Endothelial cell of umbilical vein (primary cell): ENCODE results near the gene COQ2. TPM values are rescaled to one million over a fixed set of nuclear protein-coding genes. Genes with fewer than 3 reads are reported as not detected.
"Not testable (repeated sequence)": the region's sequence is repeated elsewhere in the genome, so short reads cannot be mapped to it uniquely, and the experiment has no call there.

ENCODE experiments used
- BruUV-seq: library from RNA; stranded (reverse); fragments of 400-500 nt; replicated peaks from 2 replicates; lab custom pipeline; 2021; lab: Mats Ljungman, UMichigan
- CTCF ChIA-PET: fragments of 300-600, 350-600 bp; sonication (Branson Sonifier 250); formaldehyde crosslinking; loops from one replicate; lab custom pipeline; 2021; ENCODE audit warnings: antibody characterized with exemption, inconsistent platforms; lab: Charles Lee
- POLR2A ChIA-PET: fragments of 300-600, 350-600 bp; sonication (Branson Sonifier 250); formaldehyde crosslinking; loops from one replicate; lab custom pipeline; 2021; ENCODE audit warnings: antibody characterized with exemption, inconsistent platforms; lab: Charles Lee
- DNase-seq: peaks from one replicate; pipeline ENCODE4 v3.0.0-alpha.2; 2011; ENCODE audit warnings: low read depth, low spot score
- FAIRE-seq: peaks from 2 replicates; lab custom pipeline; 2011; peaks lifted over from hg19 to GRCh38; lab: Jason Lieb, UNC
- H2AFZ ChIP-seq: 2 replicates; pipeline ENCODE4 v1.6.0; 2012; ENCODE audit warnings: low read depth, low read length, control low read depth, inconsistent platforms
- H3K27ac ChIP-seq: 2 replicates; pipeline ENCODE4 v1.5.1; 2011; ENCODE audit warnings: low read depth, mild to moderate bottlenecking, control low read depth, low read length, moderate library complexity; ENCODE audit not compliant: insufficient read depth
- H3K27me3 ChIP-seq, 2 experiments: 2 replicates each; pipeline versions ENCODE4 v1.6.0 to v1.6.1; 2011; ENCODE audit warnings: low read length in 2 of 2, mixed read lengths in 1 of 2; ENCODE audit not compliant: control insufficient read depth in 2 of 2, insufficient read depth in 2 of 2
- H3K36me3 ChIP-seq, 2 experiments: 2 replicates in 1 of 2; 3 replicates in 1 of 2; pipeline ENCODE4 v1.5.1; 2011; ENCODE audit warnings: low read length in 2 of 2, mild to moderate bottlenecking in 1 of 2, moderate library complexity in 1 of 2; ENCODE audit not compliant: control insufficient read depth in 2 of 2, insufficient read depth in 2 of 2; ENCODE audit errors: extremely low read depth in 1 of 2
- H3K4me1 ChIP-seq: 3 replicates; pipeline ENCODE4 v1.5.1; 2011; ENCODE audit warnings: mild to moderate bottlenecking, low read length; ENCODE audit not compliant: control insufficient read depth, insufficient read depth; ENCODE audit errors: extremely low read depth
- H3K4me2 ChIP-seq: 2 replicates; pipeline ENCODE4 v1.6.1; 2011; ENCODE audit warnings: low read length, control low read depth, mixed read lengths; ENCODE audit not compliant: insufficient read depth
- H3K4me3 ChIP-seq, 3 experiments: fragments of 200-600 bp in 1 of 3; sonication (generic), shearing (Covaris generic) in 1 of 3; replicated peaks in 1 of 3; 2 replicates each; pipeline ENCODE4 v1.5.1; 2011 to 2016; ENCODE audit warnings: control low read depth in 3 of 3, low read length in 3 of 3, mild to moderate bottlenecking in 2 of 3, inconsistent platforms in 1 of 3, low read depth in 1 of 3, moderate library complexity in 1 of 3; ENCODE audit not compliant: insufficient read depth in 1 of 3
- H3K79me2 ChIP-seq: 2 replicates; pipeline ENCODE4 v1.6.0; 2012; ENCODE audit warnings: low read length, inconsistent platforms; ENCODE audit not compliant: control insufficient read depth, insufficient read depth
- H3K9ac ChIP-seq: replicated peaks from 2 replicates; pipeline ENCODE3; 2011; ENCODE audit warnings: low read length, control low read depth; ENCODE audit not compliant: insufficient read depth; ENCODE audit errors: extremely low read depth
- H3K9me1 ChIP-seq: replicated peaks from 3 replicates; pipeline ENCODE4 v1.6.0; 2011; ENCODE audit warnings: mild to moderate bottlenecking, low read length; ENCODE audit not compliant: control insufficient read depth, insufficient read depth; ENCODE audit errors: extremely low read depth
- H3K9me3 ChIP-seq: replicated peaks from 2 replicates; pipeline ENCODE4 v1.5.1; 2012; ENCODE audit warnings: low read length, inconsistent platforms; ENCODE audit not compliant: control insufficient read depth, insufficient read depth
- H4K20me1 ChIP-seq: replicated peaks from 2 replicates; pipeline ENCODE3; 2011; ENCODE audit warnings: mild to moderate bottlenecking, low read length; ENCODE audit not compliant: control insufficient read depth, insufficient read depth; ENCODE audit errors: extremely low read depth
- JUN ChIP-seq: IDR thresholded peaks from 2 replicates; pipeline ENCODE4 v1.6.1; 2011; ENCODE audit warnings: borderline replicate concordance, low read depth; ENCODE audit not compliant: insufficient read length, insufficient read depth
- MYC ChIP-seq: IDR thresholded peaks from one replicate; pipeline ENCODE4 v1.6.1; 2011; ENCODE audit warnings: mild to moderate bottlenecking, low read depth, low read length
- POLR2AphosphoS5 ChIP-seq: IDR thresholded peaks from 2 replicates; pipeline ENCODE4 v1.6.1; 2012; ENCODE audit warnings: low read depth, mild to moderate bottlenecking, control low read depth, low read length, moderate library complexity; ENCODE audit not compliant: insufficient read depth
- dilution Hi-C: fragments of 300-500 bp; cut with MboI; formaldehyde crosslinking; loops from one replicate; pipeline ENCODE4 v1.15.0; 2019; ENCODE audit warnings: low sequenced_read_pairs; ENCODE audit not compliant: extremely low pct_ligation_motif_present
- intact Hi-C: fragments of 100-400 bp; cut with micrococcal nuclease; formaldehyde crosslinking; loops from one replicate; pipeline ENCODE4 v1.10.0; 2022
- polyA plus RNA-seq, 4 experiments: library from polyadenylated mRNA; depleted of rRNA in 3 of 4; stranded (reverse) in 3 of 4; unstranded in 1 of 4; fragments of >200 nt; gene quantifications; 2 replicates each; pipeline versions ENCODE4 v1.2.1 to v1.2.3, GENCODE V29; 2011 to 2012; ENCODE audit warnings: missing spikeins in 1 of 4
- total RNA-seq: library from RNA; stranded (reverse); gene quantifications from 2 replicates; pipeline ENCODE4 v1.2.3, GENCODE V29; 2021
- TF ChIP-seq, protein P1 (sequence below): IDR thresholded peaks from 2 replicates; pipeline ENCODE4 v1.6.1; 2011; ENCODE audit not compliant: insufficient read depth, insufficient read length

The COQ2 gene
- total and polyA plus RNA-seq, 2 donors (not counting 3 experiments of a cell fraction or from before 2014, with no cell fraction given): 25.5 to 28.0 TPM

GRCh38 chr4:83237591-83237990, 47.0 kb downstream of the COQ2 start:
- H3K36me3 ChIP-seq: no peaks in the 10 kb centered on the region
- no peaks in the 10 kb centered on the region for H3K9me1 ChIP-seq
- intact Hi-C loops: no loop called here
- H3K79me2 ChIP-seq: no peaks in the 10 kb centered on the region
- H3K9me3 ChIP-seq: no peaks in the 10 kb centered on the region
- no peak overlapping the region for H3K9ac ChIP-seq
- no peaks in the 10 kb centered on the region for H4K20me1 ChIP-seq
- TF ChIP-seq JUN: no peak
- TF ChIP-seq POLR2AphosphoS5: no peak
- no peak for TF ChIP-seq MYC
- TF ChIP-seq, protein P1, sequence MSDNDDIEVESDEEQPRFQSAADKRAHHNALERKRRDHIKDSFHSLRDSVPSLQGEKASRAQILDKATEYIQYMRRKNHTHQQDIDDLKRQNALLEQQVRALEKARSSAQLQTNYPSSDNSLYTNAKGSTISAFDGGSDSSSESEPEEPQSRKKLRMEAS: no peak
- BruUV-seq: no TSS peak
- no peak overlapping the region for H3K4me2 ChIP-seq
- DNase-seq (no peak), FAIRE-seq (no peak)
- no peak overlapping the region for H3K4me3 ChIP-seq
- dilution Hi-C loops: no loop called here
- H3K27ac ChIP-seq: no peak overlapping the region
- H3K4me1 ChIP-seq: no peaks in the 10 kb centered on the region
- no peak overlapping the region for H2AFZ ChIP-seq
- ChIA-PET CTCF (interaction anchor here (1.0 to 1.4 kb wide), 4 partner anchors 14 to 45 kb away, joined by 3 read pairs; no protein-coding TSS in a partner anchor), POLR2A (no interaction called here)
- no peaks in the 10 kb centered on the region for H3K27me3 ChIP-seq

- intact Hi-C loops, DNase-seq, H3K4me1 ChIP-seq, FAIRE-seq, CTCF ChIA-PET, H3K36me3 ChIP-seq, H3K9ac ChIP-seq, H3K27me3 ChIP-seq, H3K4me2 ChIP-seq, H2AFZ ChIP-seq, dilution Hi-C loops, H3K4me3 ChIP-seq, H3K79me2 ChIP-seq, BruUV-seq, POLR2A ChIA-PET, H3K27ac ChIP-seq, H4K20me1 ChIP-seq, H3K9me3 ChIP-seq, H3K9me1 ChIP-seq: not testable (repeated sequence)
These were observed 48.9 kb downstream of the COQ2 start for GRCh38 chr4:83235645-83236133.
